GM23338 (cell line): ENCODE measurements around the gene CNKSR1. TPM values are rescaled to one million over a fixed set of nuclear protein-coding genes. Genes with fewer than 3 reads are reported as not detected.

Source experiments
- ATAC-seq: fragments of 200-7000 bp; cut with Tn5 transposase; 3 replicates; pipeline ENCODE4 v1.9.1; 2020
- DNase-seq: peaks from one replicate; pipeline ENCODE4 v3.0.0-alpha.2; 2015; ENCODE audit warnings: low spot score
- H2AFZ ChIP-seq: fragments of 200-600 bp; sonication (generic); 2 replicates; pipeline ENCODE4 v1.8.0; 2016; ENCODE audit warnings: antibody characterized with exemption, mild to moderate bottlenecking, moderate library complexity
- H3F3A ChIP-seq: fragments of 200-600 bp; sonication (generic); replicated peaks from 2 replicates; pipeline ENCODE4 v1.8.0; 2017; ENCODE audit warnings: antibody characterized with exemption, mixed run types, low read depth
- H3K27ac ChIP-seq: fragments of 200-600 bp; sonication (generic); 2 replicates; pipeline ENCODE4 v1.6.1; 2016; ENCODE audit warnings: low read depth
- H3K27me3 ChIP-seq: fragments of 200-600 bp; sonication (generic); 2 replicates; pipeline ENCODE4 v1.8.0; 2016; ENCODE audit warnings: mild to moderate bottlenecking, mixed run types, moderate library complexity; ENCODE audit not compliant: insufficient read depth
- H3K36me3 ChIP-seq: fragments of 200-600 bp; sonication (generic); 2 replicates; pipeline ENCODE4 v1.8.0; 2016; ENCODE audit warnings: mild to moderate bottlenecking; ENCODE audit not compliant: insufficient read depth
- H3K4me1 ChIP-seq: fragments of 200-600 bp; sonication (generic); 2 replicates; pipeline ENCODE4 v1.8.0; 2016; ENCODE audit warnings: mild to moderate bottlenecking, moderate library complexity; ENCODE audit not compliant: insufficient read depth
- H3K4me2 ChIP-seq: fragments of 200-600 bp; sonication (generic); 2 replicates; pipeline ENCODE4 v1.7.1; 2017; ENCODE audit warnings: mixed run types
- H3K4me3 ChIP-seq: fragments of 200-600 bp; sonication (generic); 2 replicates; pipeline ENCODE4 v1.6.1; 2016; ENCODE audit warnings: mixed run types
- H3K79me2 ChIP-seq: fragments of 200-600 bp; sonication (generic); replicated peaks from 2 replicates; pipeline ENCODE4 v1.8.0; 2017; ENCODE audit warnings: mild to moderate bottlenecking; ENCODE audit not compliant: insufficient read depth
- H3K9me2 ChIP-seq: fragments of 200-600 bp; sonication (generic); 2 replicates; pipeline ENCODE4 v1.8.0; 2017; ENCODE audit not compliant: insufficient read depth
- H4K20me1 ChIP-seq: fragments of 200-600 bp; sonication (generic); replicated peaks from 2 replicates; pipeline ENCODE4 v1.8.0; 2017; ENCODE audit warnings: mild to moderate bottlenecking; ENCODE audit not compliant: insufficient read depth
- H3K27ac Mint-ChIP-seq: 2 replicates; pipeline ENCODE4 v1.8.0; 2020; ENCODE audit warnings: inconsistent platforms, mild to moderate bottlenecking, moderate library complexity, mixed read lengths
- H3K27me3 Mint-ChIP-seq: 3 replicates; pipeline ENCODE4 v1.8.0; 2022; ENCODE audit warnings: low read depth, mild to moderate bottlenecking, moderate library complexity, mixed read lengths, inconsistent platforms; ENCODE audit not compliant: insufficient read depth, poor library complexity
- H3K36me3 Mint-ChIP-seq: 3 replicates; pipeline ENCODE4 v1.8.0; 2021; ENCODE audit warnings: low read depth, mild to moderate bottlenecking, inconsistent platforms, moderate library complexity, mixed read lengths
- H3K4me1 Mint-ChIP-seq: 3 replicates; pipeline ENCODE4 v1.8.0; 2020; ENCODE audit warnings: mild to moderate bottlenecking, inconsistent platforms, mixed read lengths
- H3K4me3 Mint-ChIP-seq: 3 replicates; pipeline ENCODE4 v1.8.0; 2021; ENCODE audit warnings: moderate library complexity, mild to moderate bottlenecking, inconsistent platforms, mixed read lengths
- H3K9me3 Mint-ChIP-seq: 3 replicates; pipeline ENCODE4 v1.8.0; 2020; ENCODE audit warnings: moderate library complexity, mild to moderate bottlenecking, inconsistent platforms, mixed read lengths
- CREB1 ChIP-seq: fragments of 250-450 bp; sonication (Bioruptor Pico); IDR thresholded peaks from 2 replicates; pipeline ENCODE4 v1.5.0; 2020; ENCODE audit warnings: low read depth, mild to moderate bottlenecking, moderate library complexity
- EZH2 ChIP-seq: fragments of 200-600 bp; sonication (generic); IDR thresholded peaks from one replicate; pipeline ENCODE4 v1.8.0; 2017; ENCODE audit warnings: antibody characterized with exemption, mild to moderate bottlenecking, low read depth; ENCODE audit not compliant: unreplicated experiment
- EZH2phosphoT487 ChIP-seq: fragments of 200-600 bp; sonication (generic); IDR thresholded peaks from one replicate; pipeline ENCODE4 v1.8.1; 2018; ENCODE audit warnings: antibody characterized with exemption; ENCODE audit not compliant: unreplicated experiment
- JUNB ChIP-seq: IDR thresholded peaks from one replicate; pipeline ENCODE4 v1.6.1; 2016; ENCODE audit warnings: antibody characterized with exemption; ENCODE audit not compliant: unreplicated experiment
- NANOG ChIP-seq: IDR thresholded peaks from 2 replicates; pipeline ENCODE4 v1.6.1; 2016; ENCODE audit warnings: antibody characterized with exemption, borderline replicate concordance
- POLR2AphosphoS5 ChIP-seq: IDR thresholded peaks from 2 replicates; pipeline ENCODE4 v1.6.1; 2016; ENCODE audit warnings: antibody characterized with exemption, low read depth
- STAT1 ChIP-seq: IDR thresholded peaks from one replicate; pipeline ENCODE4 v1.6.1; 2016; ENCODE audit warnings: antibody characterized with exemption; ENCODE audit not compliant: unreplicated experiment
- ZNF114 ChIP-seq: fragments of 250-450 bp; sonication (Bioruptor Pico); IDR thresholded peaks from 2 replicates; pipeline ENCODE4 v1.5.0; 2020; ENCODE audit warnings: mild to moderate bottlenecking, moderate library complexity
- ZNF331 ChIP-seq: fragments of 250-450 bp; sonication (Bioruptor Pico); IDR thresholded peaks from 2 replicates; pipeline ENCODE4 v1.5.0; 2020; ENCODE audit warnings: low read depth, mild to moderate bottlenecking, moderate library complexity
- polyA plus RNA-seq: library from polyadenylated mRNA; unstranded; fragments of >200 nt; fragmentation: Nextera tagmentation; extraction: Ambion mirVana; gene quantifications from 2 replicates; pipeline ENCODE4 v1.2.1, GENCODE V29; 2016
- total RNA-seq: library from RNA; depleted of rRNA; stranded (reverse); fragments of >200 nt; shearing (Covaris generic); gene quantifications from 2 replicates; pipeline ENCODE4 v1.2.3, GENCODE V29; 2014
- TF ChIP-seq, protein P1 (sequence below): fragments of 250-450 bp; sonication (Bioruptor Pico); IDR thresholded peaks from 2 replicates; pipeline ENCODE4 v1.5.0; 2020; ENCODE audit warnings: mild to moderate bottlenecking, moderate library complexity
- TF ChIP-seq, protein P2 (sequence below): IDR thresholded peaks from 2 replicates; pipeline ENCODE4 v1.6.1; 2016; ENCODE audit warnings: antibody characterized with exemption
- TF ChIP-seq, protein P3 (sequence below), 2 experiments: fragments of 200-600 bp in 1 of 2; sonication (generic) in 1 of 2; conservative IDR thresholded peaks; 2 replicates each; pipeline versions ENCODE4 v1.5.1 to v1.6.1; 2016 to 2017; ENCODE audit warnings: antibody characterized with exemption in 2 of 2, low read depth in 2 of 2, mild to moderate bottlenecking in 2 of 2, moderate library complexity in 1 of 2
- TF ChIP-seq, protein P4 (sequence below): IDR thresholded peaks from one replicate; pipeline ENCODE4 v1.6.1; 2018; ENCODE audit warnings: antibody characterized with exemption; ENCODE audit not compliant: unreplicated experiment

Gene CNKSR1
- total and polyA plus RNA-seq, 2 experiments from 2014 or later: 9.7 to 12.5 TPM

DNA sequence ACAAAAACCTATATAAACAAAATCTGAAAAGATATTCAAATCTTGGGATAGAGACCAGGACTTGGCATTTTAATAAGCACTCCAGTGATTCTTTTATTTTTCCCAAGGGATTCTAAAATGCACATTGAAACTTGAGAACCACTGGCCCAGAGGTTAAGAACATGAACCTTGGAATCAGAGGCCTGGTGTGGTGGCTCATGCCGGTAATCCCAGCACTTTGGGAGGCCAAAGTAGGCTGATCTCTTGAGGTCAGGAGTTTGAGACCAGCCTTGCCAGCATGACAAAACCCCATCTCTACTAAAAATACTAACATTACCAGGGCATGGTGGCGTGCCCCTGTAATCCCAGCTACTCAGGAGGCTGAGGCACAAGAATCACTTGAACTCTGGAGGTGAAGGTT, 43.8 kb downstream of the CNKSR1 start:
- Mint-ChIP-seq H3K36me3 (no peaks in the 10 kb centered on the region), H3K4me3 (no peak overlapping the region), H3K9me3 (no peaks in the 10 kb centered on the region), H3K27me3 (peaks cover 39% of the 10 kb centered on the region), H3K27ac (no peak overlapping the region), H3K4me1 (peaks cover 12% of the 10 kb centered on the region)
- DNase-seq (no peak), ATAC-seq (no peak)
- Histone ChIP-seq H3K79me2 (no peaks in the 10 kb centered on the region), H3F3A (0 out of 2 replicates have a peak, but pooled peaks cover 7% of the 10 kb centered on the region), H3K4me1 (peaks cover 13% of the 10 kb centered on the region; the same call in 1 of the 2 replicates), H3K4me3 (no peak overlapping the region), H3K36me3 (no peaks in the 10 kb centered on the region), H2AFZ (no peak overlapping the region), H3K4me2 (no peak overlapping the region), H3K27me3 (peaks cover 47% of the 10 kb centered on the region), H3K27ac (no peak overlapping the region), H3K9me2 (no peaks in the 10 kb centered on the region), H4K20me1 (no peaks in the 10 kb centered on the region)
- no peak for TF ChIP-seq NANOG
- no peak for TF ChIP-seq EZH2
- no peak for TF ChIP-seq ZNF331 (CRISPR knock-in tag)
- TF ChIP-seq, protein P1, sequence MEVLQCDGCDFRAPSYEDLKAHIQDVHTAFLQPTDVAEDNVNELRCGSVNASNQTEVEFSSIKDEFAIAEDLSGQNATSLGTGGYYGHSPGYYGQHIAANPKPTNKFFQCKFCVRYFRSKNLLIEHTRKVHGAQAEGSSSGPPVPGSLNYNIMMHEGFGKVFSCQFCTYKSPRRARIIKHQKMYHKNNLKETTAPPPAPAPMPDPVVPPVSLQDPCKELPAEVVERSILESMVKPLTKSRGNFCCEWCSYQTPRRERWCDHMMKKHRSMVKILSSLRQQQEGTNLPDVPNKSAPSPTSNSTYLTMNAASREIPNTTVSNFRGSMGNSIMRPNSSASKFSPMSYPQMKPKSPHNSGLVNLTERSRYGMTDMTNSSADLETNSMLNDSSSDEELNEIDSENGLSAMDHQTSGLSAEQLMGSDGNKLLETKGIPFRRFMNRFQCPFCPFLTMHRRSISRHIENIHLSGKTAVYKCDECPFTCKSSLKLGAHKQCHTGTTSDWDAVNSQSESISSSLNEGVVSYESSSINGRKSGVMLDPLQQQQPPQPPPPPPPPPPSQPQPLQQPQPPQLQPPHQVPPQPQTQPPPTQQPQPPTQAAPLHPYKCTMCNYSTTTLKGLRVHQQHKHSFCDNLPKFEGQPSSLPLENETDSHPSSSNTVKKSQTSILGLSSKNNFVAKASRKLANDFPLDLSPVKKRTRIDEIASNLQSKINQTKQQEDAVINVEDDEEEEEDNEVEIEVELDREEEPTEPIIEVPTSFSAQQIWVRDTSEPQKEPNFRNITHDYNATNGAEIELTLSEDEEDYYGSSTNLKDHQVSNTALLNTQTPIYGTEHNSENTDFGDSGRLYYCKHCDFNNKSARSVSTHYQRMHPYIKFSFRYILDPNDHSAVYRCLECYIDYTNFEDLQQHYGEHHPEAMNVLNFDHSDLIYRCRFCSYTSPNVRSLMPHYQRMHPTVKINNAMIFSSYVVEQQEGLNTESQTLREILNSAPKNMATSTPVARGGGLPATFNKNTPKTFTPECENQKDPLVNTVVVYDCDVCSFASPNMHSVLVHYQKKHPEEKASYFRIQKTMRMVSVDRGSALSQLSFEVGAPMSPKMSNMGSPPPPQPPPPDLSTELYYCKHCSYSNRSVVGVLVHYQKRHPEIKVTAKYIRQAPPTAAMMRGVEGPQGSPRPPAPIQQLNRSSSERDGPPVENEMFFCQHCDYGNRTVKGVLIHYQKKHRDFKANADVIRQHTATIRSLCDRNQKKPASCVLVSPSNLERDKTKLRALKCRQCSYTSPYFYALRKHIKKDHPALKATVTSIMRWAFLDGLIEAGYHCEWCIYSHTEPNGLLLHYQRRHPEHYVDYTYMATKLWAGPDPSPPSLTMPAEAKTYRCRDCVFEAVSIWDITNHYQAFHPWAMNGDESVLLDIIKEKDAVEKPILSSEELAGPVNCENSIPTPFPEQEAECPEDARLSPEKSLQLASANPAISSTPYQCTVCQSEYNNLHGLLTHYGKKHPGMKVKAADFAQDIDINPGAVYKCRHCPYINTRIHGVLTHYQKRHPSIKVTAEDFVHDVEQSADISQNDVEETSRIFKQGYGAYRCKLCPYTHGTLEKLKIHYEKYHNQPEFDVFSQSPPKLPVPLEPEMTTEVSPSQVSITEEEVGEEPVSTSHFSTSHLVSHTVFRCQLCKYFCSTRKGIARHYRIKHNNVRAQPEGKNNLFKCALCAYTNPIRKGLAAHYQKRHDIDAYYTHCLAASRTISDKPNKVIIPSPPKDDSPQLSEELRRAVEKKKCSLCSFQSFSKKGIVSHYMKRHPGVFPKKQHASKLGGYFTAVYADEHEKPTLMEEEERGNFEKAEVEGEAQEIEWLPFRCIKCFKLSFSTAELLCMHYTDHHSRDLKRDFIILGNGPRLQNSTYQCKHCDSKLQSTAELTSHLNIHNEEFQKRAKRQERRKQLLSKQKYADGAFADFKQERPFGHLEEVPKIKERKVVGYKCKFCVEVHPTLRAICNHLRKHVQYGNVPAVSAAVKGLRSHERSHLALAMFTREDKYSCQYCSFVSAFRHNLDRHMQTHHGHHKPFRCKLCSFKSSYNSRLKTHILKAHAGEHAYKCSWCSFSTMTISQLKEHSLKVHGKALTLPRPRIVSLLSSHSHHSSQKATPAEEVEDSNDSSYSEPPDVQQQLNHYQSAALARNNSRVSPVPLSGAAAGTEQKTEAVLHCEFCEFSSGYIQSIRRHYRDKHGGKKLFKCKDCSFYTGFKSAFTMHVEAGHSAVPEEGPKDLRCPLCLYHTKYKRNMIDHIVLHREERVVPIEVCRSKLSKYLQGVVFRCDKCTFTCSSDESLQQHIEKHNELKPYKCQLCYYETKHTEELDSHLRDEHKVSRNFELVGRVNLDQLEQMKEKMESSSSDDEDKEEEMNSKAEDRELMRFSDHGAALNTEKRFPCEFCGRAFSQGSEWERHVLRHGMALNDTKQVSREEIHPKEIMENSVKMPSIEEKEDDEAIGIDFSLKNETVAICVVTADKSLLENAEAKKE (CRISPR knock-in tag): no peak
- TF ChIP-seq, protein P2, sequence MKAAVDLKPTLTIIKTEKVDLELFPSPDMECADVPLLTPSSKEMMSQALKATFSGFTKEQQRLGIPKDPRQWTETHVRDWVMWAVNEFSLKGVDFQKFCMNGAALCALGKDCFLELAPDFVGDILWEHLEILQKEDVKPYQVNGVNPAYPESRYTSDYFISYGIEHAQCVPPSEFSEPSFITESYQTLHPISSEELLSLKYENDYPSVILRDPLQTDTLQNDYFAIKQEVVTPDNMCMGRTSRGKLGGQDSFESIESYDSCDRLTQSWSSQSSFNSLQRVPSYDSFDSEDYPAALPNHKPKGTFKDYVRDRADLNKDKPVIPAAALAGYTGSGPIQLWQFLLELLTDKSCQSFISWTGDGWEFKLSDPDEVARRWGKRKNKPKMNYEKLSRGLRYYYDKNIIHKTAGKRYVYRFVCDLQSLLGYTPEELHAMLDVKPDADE: no peak
- TF ChIP-seq CREB1 (CRISPR knock-in tag): no peak
- no peak for TF ChIP-seq POLR2AphosphoS5
- TF ChIP-seq STAT1: no peak
- no peak for TF ChIP-seq JUNB
- no peak for TF ChIP-seq ZNF114 (CRISPR knock-in tag)
- TF ChIP-seq, protein P3, sequence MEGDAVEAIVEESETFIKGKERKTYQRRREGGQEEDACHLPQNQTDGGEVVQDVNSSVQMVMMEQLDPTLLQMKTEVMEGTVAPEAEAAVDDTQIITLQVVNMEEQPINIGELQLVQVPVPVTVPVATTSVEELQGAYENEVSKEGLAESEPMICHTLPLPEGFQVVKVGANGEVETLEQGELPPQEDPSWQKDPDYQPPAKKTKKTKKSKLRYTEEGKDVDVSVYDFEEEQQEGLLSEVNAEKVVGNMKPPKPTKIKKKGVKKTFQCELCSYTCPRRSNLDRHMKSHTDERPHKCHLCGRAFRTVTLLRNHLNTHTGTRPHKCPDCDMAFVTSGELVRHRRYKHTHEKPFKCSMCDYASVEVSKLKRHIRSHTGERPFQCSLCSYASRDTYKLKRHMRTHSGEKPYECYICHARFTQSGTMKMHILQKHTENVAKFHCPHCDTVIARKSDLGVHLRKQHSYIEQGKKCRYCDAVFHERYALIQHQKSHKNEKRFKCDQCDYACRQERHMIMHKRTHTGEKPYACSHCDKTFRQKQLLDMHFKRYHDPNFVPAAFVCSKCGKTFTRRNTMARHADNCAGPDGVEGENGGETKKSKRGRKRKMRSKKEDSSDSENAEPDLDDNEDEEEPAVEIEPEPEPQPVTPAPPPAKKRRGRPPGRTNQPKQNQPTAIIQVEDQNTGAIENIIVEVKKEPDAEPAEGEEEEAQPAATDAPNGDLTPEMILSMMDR (conservative IDR thresholded peaks at IDR 0.05; ENCODE audit: low read depth in 2 of 2): no peak
- no peak for TF ChIP-seq EZH2phosphoT487
- TF ChIP-seq, protein P4, sequence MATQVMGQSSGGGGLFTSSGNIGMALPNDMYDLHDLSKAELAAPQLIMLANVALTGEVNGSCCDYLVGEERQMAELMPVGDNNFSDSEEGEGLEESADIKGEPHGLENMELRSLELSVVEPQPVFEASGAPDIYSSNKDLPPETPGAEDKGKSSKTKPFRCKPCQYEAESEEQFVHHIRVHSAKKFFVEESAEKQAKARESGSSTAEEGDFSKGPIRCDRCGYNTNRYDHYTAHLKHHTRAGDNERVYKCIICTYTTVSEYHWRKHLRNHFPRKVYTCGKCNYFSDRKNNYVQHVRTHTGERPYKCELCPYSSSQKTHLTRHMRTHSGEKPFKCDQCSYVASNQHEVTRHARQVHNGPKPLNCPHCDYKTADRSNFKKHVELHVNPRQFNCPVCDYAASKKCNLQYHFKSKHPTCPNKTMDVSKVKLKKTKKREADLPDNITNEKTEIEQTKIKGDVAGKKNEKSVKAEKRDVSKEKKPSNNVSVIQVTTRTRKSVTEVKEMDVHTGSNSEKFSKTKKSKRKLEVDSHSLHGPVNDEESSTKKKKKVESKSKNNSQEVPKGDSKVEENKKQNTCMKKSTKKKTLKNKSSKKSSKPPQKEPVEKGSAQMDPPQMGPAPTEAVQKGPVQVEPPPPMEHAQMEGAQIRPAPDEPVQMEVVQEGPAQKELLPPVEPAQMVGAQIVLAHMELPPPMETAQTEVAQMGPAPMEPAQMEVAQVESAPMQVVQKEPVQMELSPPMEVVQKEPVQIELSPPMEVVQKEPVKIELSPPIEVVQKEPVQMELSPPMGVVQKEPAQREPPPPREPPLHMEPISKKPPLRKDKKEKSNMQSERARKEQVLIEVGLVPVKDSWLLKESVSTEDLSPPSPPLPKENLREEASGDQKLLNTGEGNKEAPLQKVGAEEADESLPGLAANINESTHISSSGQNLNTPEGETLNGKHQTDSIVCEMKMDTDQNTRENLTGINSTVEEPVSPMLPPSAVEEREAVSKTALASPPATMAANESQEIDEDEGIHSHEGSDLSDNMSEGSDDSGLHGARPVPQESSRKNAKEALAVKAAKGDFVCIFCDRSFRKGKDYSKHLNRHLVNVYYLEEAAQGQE: no peak
